Glutamatergic neuron (in vitro differentiated cells): ENCODE measurements around the gene EHBP1L1. TPM values are rescaled to one million over a fixed set of nuclear protein-coding genes. Genes with fewer than 3 reads are reported as not detected.

Experiments
- DNase-seq: peaks from one replicate; pipeline ENCODE4 v3.0.0; 2022
- H3K27ac Mint-ChIP-seq: one replicate; pipeline ENCODE4 v1.8.0; 2020; ENCODE audit warnings: mild to moderate bottlenecking, mixed read lengths, inconsistent platforms; ENCODE audit not compliant: unreplicated experiment
- H3K27me3 Mint-ChIP-seq: one replicate; pipeline ENCODE4 v1.8.0; 2020; ENCODE audit warnings: mild to moderate bottlenecking, moderate library complexity, mixed read lengths, inconsistent platforms; ENCODE audit not compliant: unreplicated experiment
- H3K36me3 Mint-ChIP-seq: one replicate; pipeline ENCODE4 v1.8.0; 2020; ENCODE audit warnings: mild to moderate bottlenecking, mixed read lengths, inconsistent platforms; ENCODE audit not compliant: unreplicated experiment
- H3K4me1 Mint-ChIP-seq: one replicate; pipeline ENCODE4 v1.8.0; 2020; ENCODE audit warnings: mild to moderate bottlenecking, low read depth, mixed read lengths, inconsistent platforms; ENCODE audit not compliant: unreplicated experiment
- H3K4me3 Mint-ChIP-seq: one replicate; pipeline ENCODE4 v1.8.0; 2020; ENCODE audit warnings: mild to moderate bottlenecking, mixed read lengths, inconsistent platforms; ENCODE audit not compliant: unreplicated experiment
- H3K9me3 Mint-ChIP-seq: one replicate; pipeline ENCODE4 v1.8.0; 2020; ENCODE audit warnings: mild to moderate bottlenecking, moderate library complexity, mixed read lengths, inconsistent platforms; ENCODE audit not compliant: unreplicated experiment
- CTCF ChIP-seq: fragments of 200-600 bp; sonication (generic); IDR thresholded peaks from one replicate; pipeline ENCODE4 v1.5.0; 2021; ENCODE audit not compliant: partially characterized antibody, unreplicated experiment
- total RNA-seq: library from RNA; stranded (reverse); fragmentation: NEBNext Ultra II Directional; extraction: Animal tissue kit (Norgen Biotek cat#: 25700); gene quantifications from one replicate; pipeline ENCODE4 v1.2.1, GENCODE V29; 2021; ENCODE audit not compliant: unreplicated experiment

The EHBP1L1 gene
- total RNA-seq, 1 donor from 2014 or later: 14.2 TPM

DNA sequence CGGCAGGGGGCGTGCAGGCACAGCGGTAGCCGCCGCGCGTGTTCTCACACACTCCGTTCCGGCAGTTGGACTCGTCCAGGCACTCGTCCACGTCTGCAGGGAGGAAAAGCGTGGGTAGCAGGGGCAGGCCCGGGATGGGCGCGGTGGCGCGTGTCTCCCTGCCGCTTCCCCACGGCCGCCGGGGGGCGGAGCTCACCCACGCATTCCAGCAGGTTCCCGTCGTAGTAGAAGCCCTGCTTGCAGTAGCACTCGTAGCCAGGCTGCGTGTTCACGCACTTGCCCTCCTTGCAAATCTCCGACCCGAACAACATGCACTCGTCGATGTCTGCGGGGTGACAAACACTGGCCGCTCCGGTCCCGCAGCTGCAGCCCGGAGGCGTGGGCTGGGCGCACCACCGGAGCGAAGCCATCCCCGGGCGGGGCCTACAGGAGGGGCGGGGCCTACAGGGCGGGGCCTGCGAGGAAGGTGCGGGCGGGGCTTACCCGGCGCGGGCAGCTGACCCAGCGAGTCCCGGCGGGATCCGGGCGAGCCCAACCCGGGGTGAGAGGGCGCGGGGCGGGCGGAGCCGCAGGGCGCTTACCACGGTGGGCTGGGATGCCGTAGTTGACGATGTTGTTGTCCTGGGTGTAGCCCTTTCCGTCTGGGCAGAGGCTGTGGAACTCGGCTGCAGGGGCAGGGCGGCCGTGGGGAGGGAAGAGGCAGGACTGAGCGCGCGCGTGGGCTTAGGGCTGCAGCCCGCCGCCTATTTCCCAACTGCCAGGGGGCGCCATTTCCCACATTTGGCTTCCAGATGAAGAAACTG, 35.4 kb upstream of the EHBP1L1 start:
- Mint-ChIP-seq H3K4me1 (peaks cover 14% of the 10 kb centered on the region), H3K9me3 (peaks cover 10% of the 10 kb centered on the region), H3K36me3 (no peaks in the 10 kb centered on the region), H3K27me3 (peaks cover 31% of the 10 kb centered on the region), H3K27ac (no peak overlapping the region), H3K4me3 (peak overlapping the region; percentile 34)
- peak; percentile 89 for TF ChIP-seq CTCF
- peak; percentile 92 for DNase-seq

DNA sequence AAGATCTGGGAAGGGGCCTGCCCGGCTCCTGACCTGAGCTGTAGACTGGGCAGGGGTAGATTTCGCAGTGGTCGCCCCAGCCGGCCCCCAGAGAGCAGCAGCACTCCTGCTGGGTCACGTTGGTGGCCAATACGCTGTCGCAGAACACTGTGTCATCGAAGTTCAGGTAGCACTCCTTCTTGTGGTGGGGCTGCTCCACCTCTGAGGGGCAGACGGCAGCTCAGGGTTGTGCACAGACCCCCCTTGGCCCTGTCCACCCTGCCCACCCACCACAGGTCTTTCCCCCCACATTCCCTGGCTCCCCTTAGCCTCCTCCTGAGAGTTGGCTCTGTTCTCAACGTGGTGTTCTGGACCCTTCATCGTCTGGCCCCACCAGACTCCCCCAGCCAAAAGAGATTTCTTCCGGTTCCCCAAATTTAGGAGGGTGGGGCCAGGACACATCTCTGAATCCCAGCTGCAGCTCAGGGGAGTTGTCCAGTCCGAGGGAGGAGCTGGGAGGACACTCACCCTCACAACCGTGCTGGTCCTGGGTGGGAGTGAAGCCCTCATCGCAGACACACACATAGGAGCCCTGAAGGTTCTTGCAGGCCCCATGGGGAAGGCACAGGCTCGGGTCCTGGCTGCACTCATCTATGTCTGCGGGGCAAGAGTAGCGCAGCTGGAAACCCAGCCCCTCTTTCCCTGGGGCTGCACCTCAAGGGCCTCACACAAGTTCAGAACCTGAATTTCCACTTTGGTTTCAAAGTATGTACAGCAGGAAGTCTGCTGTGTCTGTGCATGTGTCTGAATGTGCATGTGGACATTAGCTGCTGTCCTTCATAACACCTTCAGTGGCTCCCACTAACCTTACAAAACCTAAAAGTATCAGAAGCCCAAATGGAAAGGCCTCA, 34.5 kb upstream of the EHBP1L1 start:
- Mint-ChIP-seq H3K27ac (no peak overlapping the region), H3K4me1 (peaks cover 13% of the 10 kb centered on the region), H3K36me3 (no peaks in the 10 kb centered on the region), H3K27me3 (peaks cover 35% of the 10 kb centered on the region), H3K9me3 (peaks cover 14% of the 10 kb centered on the region), H3K4me3 (peak overlapping the region; percentile 64)
- TF ChIP-seq CTCF: no peak
- no peak for DNase-seq

DNA sequence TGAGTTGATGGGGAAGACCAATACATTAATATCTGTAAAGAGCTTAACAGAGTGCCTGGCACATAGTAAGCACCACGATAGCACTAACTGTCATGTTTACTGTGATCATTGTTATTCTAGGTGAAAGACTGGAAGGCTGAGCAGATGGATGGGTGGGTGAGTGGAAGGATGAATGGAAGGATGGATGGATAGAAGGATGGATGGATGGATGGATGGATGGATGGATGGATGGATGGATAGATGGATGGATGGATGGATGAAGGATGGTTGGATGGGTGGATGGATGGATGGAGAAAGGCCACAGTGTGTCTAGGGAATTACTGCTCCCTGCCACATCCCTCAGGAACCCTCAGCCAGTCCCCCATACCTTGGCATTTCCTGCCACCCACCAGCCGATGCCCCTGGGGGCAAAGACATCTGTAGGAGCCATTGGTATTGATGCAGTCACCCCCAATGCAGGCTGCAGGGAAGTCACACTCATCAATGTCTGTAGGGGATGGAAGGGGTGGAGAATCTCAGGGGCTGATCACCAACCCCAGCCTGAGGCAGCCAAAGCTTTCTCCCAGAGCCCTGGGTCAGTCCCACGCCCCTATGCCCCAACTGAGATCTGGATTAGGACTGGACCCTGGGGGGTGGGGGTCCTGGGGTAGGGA, 33.0 kb upstream of the EHBP1L1 start:
- peaks cover 5% of the 10 kb centered on the region for H3K4me1 Mint-ChIP-seq
- H3K27ac Mint-ChIP-seq: no peak overlapping the region
- H3K9me3 Mint-ChIP-seq: peaks cover 14% of the 10 kb centered on the region
- TF ChIP-seq CTCF: no peak
- H3K4me3 Mint-ChIP-seq: no peak overlapping the region
- H3K27me3 Mint-ChIP-seq: peaks cover 35% of the 10 kb centered on the region
- no peaks in the 10 kb centered on the region for H3K36me3 Mint-ChIP-seq
- no peak for DNase-seq

DNA sequence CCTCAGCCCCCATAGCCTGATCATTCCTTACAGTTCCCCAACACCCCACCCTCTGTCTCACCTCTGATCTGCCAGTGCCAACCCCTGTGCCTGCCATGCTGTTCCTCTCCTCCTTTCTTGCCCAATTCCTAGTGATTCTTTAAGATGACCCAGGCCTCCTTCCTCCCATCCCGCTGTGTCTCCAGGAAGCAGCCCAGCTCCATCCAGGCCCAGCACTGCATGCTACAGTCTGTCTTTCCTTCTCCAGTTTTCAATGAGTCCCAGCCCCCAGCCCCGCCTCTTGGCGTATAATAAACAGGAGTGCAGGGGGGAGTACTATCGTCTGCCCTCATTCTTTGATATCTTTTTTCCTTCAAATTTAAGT, 30.0 kb upstream of the EHBP1L1 start:
- peak overlapping the region; percentile 68 for H3K4me3 Mint-ChIP-seq
- H3K27ac Mint-ChIP-seq: no peak overlapping the region
- no peak for DNase-seq
- H3K4me1 Mint-ChIP-seq: peaks cover 5% of the 10 kb centered on the region
- no peaks in the 10 kb centered on the region for H3K36me3 Mint-ChIP-seq
- TF ChIP-seq CTCF: no peak
- peaks cover 49% of the 10 kb centered on the region for H3K27me3 Mint-ChIP-seq
- peaks cover 18% of the 10 kb centered on the region for H3K9me3 Mint-ChIP-seq
